B cell (primary cell): ENCODE results near the gene CHADL. TPM values are rescaled to one million over a fixed set of nuclear protein-coding genes. Genes with fewer than 3 reads are reported as not detected.

Experiments
- ATAC-seq: fragments of 200-7000 bp; cut with Tn5 transposase; one replicate; pipeline ENCODE4 v1.10.0; 2021; ENCODE audit warnings: low read depth, mild to moderate bottlenecking, moderate number of reproducible peaks, moderate library complexity
- CTCF ChIA-PET: fragments of 350-600 bp; sonication (Branson Sonifier 250); formaldehyde crosslinking; loops from one replicate; lab custom pipeline; 2021; ENCODE audit warnings: antibody characterized with exemption, inconsistent platforms; lab: Charles Lee
- POLR2A ChIA-PET: fragments of 350-600 bp; sonication (Branson Sonifier 250); formaldehyde crosslinking; loops from one replicate; lab custom pipeline; 2021; ENCODE audit warnings: antibody characterized with exemption; lab: Charles Lee
- DNase-seq: peaks from one replicate; pipeline ENCODE4 v3.0.0; 2013
- H2AFZ ChIP-seq: 2 replicates; pipeline ENCODE4 v1.6.1; 2012; ENCODE audit warnings: mild to moderate bottlenecking, low read depth, low read length; ENCODE audit not compliant: insufficient read depth, poor library complexity, severe bottlenecking
- H3K27ac ChIP-seq, 2 donors: 1 replicate in 1 of 2; 2 replicates in 1 of 2; pipeline ENCODE4 v1.5.1; 2012 to 2013; ENCODE audit warnings: low read length in 2 of 2, mild to moderate bottlenecking in 2 of 2, moderate library complexity in 1 of 2
- H3K27me3 ChIP-seq, 4 experiments: fragments of 200-600 bp in 1 of 4; sonication (generic) in 1 of 4; replicated peaks in 1 of 4; 1 replicate in 2 of 4; 2 replicates in 2 of 4; pipeline versions ENCODE4 v1.6.1 to v1.7.0; 2013 to 2016; ENCODE audit warnings: low read length in 3 of 4, mild to moderate bottlenecking in 2 of 4, mixed read lengths in 1 of 4, moderate library complexity in 1 of 4; ENCODE audit not compliant: insufficient read depth in 4 of 4, control insufficient read depth in 3 of 4; ENCODE audit errors: control extremely low read depth in 1 of 4
- H3K36me3 ChIP-seq, 2 experiments: replicated peaks in 1 of 2; 1 replicate in 1 of 2; 2 replicates in 1 of 2; pipeline versions ENCODE4 v1.6.1 to v1.7.1; 2013; ENCODE audit warnings: low read length in 1 of 2; ENCODE audit not compliant: insufficient read depth in 2 of 2, control insufficient read depth in 1 of 2; ENCODE audit errors: control extremely low read depth in 1 of 2, extremely low read depth in 1 of 2
- H3K4me1 ChIP-seq, 2 donors: fragments of 200-600 bp in 1 of 2; sonication (generic) in 1 of 2; 1 replicate in 1 of 2; 2 replicates in 1 of 2; pipeline versions ENCODE4 v1.5.1 to v1.6.1; 2013 to 2017; ENCODE audit warnings: low read length in 2 of 2; ENCODE audit not compliant: control insufficient read depth in 2 of 2, insufficient read depth in 2 of 2
- H3K4me2 ChIP-seq: replicated peaks from 2 replicates; pipeline ENCODE3; 2012; ENCODE audit warnings: mild to moderate bottlenecking, low read depth, low read length; ENCODE audit not compliant: poor library complexity, severe bottlenecking
- H3K4me3 ChIP-seq, 5 experiments: fragments of 200-600 bp in 1 of 5; sonication (generic) in 1 of 5; 1 replicate in 3 of 5; 2 replicates in 2 of 5; pipeline versions ENCODE4 v1.5.1 to v1.7.0; 2011 to 2016; ENCODE audit warnings: low read length in 4 of 5, mild to moderate bottlenecking in 4 of 5, low read depth in 2 of 5, control low read depth in 1 of 5, moderate library complexity in 1 of 5; ENCODE audit not compliant: insufficient read depth in 1 of 5; ENCODE audit errors: control extremely low read depth in 1 of 5, extremely low read depth in 1 of 5
- H3K79me2 ChIP-seq: fragments of 200-600 bp; sonication (generic); one replicate; pipeline ENCODE4 v1.6.0; 2016; ENCODE audit warnings: low read length; ENCODE audit not compliant: control insufficient read depth, insufficient read depth
- H3K9ac ChIP-seq: fragments of 200-600 bp; sonication (generic); 2 replicates; pipeline ENCODE4 v1.6.1; 2017; ENCODE audit warnings: mild to moderate bottlenecking, low read length, moderate library complexity
- H3K9me3 ChIP-seq, 3 donors: one replicate each; pipeline versions ENCODE4 v1.6.1 to v1.7.1; 2013; ENCODE audit warnings: low read length in 2 of 3; ENCODE audit not compliant: control insufficient read depth in 2 of 3, insufficient read depth in 1 of 3; ENCODE audit errors: control extremely low read depth in 1 of 3
- H4K20me1 ChIP-seq: 2 replicates; pipeline ENCODE4 v1.6.0; 2012; ENCODE audit warnings: mild to moderate bottlenecking, low read length; ENCODE audit not compliant: insufficient read depth, control insufficient read depth, poor library complexity, severe bottlenecking
- H3K27ac Mint-ChIP-seq: one replicate; pipeline ENCODE4 v1.8.0; 2021; ENCODE audit warnings: mixed read lengths
- H3K27me3 Mint-ChIP-seq: one replicate; pipeline ENCODE4 v1.8.0; 2021; ENCODE audit warnings: mixed read lengths
- H3K4me1 Mint-ChIP-seq: one replicate; pipeline ENCODE4 v1.8.0; 2021; ENCODE audit warnings: mixed read lengths
- H3K4me3 Mint-ChIP-seq: one replicate; pipeline ENCODE4 v1.8.0; 2021; ENCODE audit warnings: mixed read lengths
- H3K9me3 Mint-ChIP-seq: one replicate; pipeline ENCODE4 v1.8.0; 2022; ENCODE audit warnings: mixed read lengths; ENCODE audit not compliant: insufficient read depth
- EZH2 ChIP-seq: IDR thresholded peaks from 2 replicates; pipeline ENCODE4 v1.6.1; 2012; ENCODE audit warnings: borderline replicate concordance, low read depth, mild to moderate bottlenecking, moderate library complexity, low read length; ENCODE audit not compliant: insufficient read depth, poor library complexity, severe bottlenecking
- WGBS: methylation state at CpG from one replicate; pipeline ENCODE4 v1.1.5; 2013; ENCODE audit warnings: missing lambda C conversion rate; ENCODE audit not compliant: insufficient coverage; 5-methylcytosine and 5-hydroxymethylcytosine counted together
- intact Hi-C: fragments of 100-400 bp; cut with micrococcal nuclease; formaldehyde crosslinking; loops from one replicate; pipeline ENCODE4 v1.10.0; 2022
- polyA plus RNA-seq: library from polyadenylated mRNA; depleted of rRNA; stranded (reverse); fragments of >200 nt; gene quantifications from 2 replicates; pipeline ENCODE4 v1.2.3, GENCODE V29; 2012
- total RNA-seq, 2 donors: library from RNA; stranded (reverse); fragments of 120-200 nt in 1 of 2; gene quantifications; 1 replicate in 1 of 2; 2 replicates in 1 of 2; pipeline versions ENCODE4 v1.2.3 to v1.2.4, GENCODE V29; 2013 to 2022
- TF ChIP-seq, protein P1 (sequence below): fragments of 200-600 bp; IDR thresholded peaks from one replicate; pipeline ENCODE4 v1.8.0; 2022; ENCODE audit warnings: antibody characterized with exemption, mild to moderate bottlenecking

CHADL gene
- total and polyA plus RNA-seq, 2 donors (not counting 1 experiment from before 2014, with no cell fraction given) = 0.07 to 0.59 TPM

DNA sequence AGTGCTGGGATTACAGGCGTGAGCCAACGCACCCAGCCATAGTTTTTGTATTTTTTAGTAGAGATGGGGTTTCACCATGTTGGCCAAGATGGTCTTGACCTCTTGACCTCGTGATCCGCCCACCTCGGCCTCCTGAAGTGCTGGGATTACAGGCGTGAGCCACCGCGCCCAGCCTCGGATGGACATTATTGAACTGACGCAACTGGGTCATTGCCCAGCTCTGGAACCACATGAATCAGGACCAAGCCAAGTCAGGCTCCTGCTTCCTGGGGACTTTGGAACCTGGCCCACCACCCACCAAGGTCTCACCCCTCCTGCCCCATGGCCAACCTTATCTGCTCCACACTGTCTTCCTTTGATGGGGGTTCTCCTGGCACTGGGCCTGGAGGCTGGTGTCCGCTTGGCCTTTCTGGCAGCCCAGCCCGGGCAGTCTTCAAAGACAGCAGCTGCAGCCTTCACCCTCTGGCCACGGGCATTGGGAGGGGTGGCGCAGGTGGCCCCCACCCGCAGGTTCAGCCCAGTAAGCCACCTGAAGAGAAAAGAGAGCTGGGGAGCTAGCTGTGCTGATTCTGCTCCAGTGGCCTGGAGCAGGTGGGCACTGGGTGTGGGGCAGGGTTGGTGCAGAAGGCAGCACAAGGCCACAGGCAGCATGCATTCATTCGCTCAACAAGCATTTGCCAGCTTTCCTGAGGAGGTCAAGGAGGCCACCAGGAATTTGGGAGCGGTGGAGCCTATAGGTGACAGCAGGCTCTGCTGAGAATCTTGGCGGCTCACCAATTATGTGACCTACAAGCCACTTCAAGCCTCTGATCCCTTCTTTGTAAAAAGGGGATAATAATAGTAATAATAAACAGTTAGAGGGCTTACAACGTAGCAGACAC, 5.7 kb downstream of the CHADL start:
- CTCF ChIA-PET = interaction anchor here (4.6 kb wide), 1 partner anchor 313 kb away, joined by 93 read pairs; no protein-coding TSS in a partner anchor
- Mint-ChIP-seq H3K27ac (no peak overlapping the region), H3K4me1 (peaks cover 7% of the 10 kb centered on the region), H3K9me3 (no peaks in the 10 kb centered on the region), H3K27me3 (no peaks in the 10 kb centered on the region), H3K4me3 (no peak overlapping the region)
- Histone ChIP-seq H3K4me2 (no peak overlapping the region), H3K4me1 (peaks cover 5 to 10% of the 10 kb centered on the region in 2 donors), H3K79me2 (no peaks in the 10 kb centered on the region), H3K27ac (no peak overlapping the region), H3K36me3 (peaks cover 0 to 9% of the 10 kb centered on the region in 2 experiments), H3K9ac (no peak overlapping the region), H4K20me1 (no peaks in the 10 kb centered on the region), H2AFZ (no peak overlapping the region), H3K9me3 (no peaks in the 10 kb centered on the region), H3K4me3 (no peak overlapping the region), H3K27me3 (no peaks in the 10 kb centered on the region)
- WGBS = 94% methylated on average over 17 of the region's 19 CpGs
- intact Hi-C loops = loop anchor here (5.0 kb wide), 1 partner anchor 38 kb away; no protein-coding TSS in a partner anchor
- no peak for DNase-seq
- TF ChIP-seq EZH2 = no peak
- TF ChIP-seq, protein P1, sequence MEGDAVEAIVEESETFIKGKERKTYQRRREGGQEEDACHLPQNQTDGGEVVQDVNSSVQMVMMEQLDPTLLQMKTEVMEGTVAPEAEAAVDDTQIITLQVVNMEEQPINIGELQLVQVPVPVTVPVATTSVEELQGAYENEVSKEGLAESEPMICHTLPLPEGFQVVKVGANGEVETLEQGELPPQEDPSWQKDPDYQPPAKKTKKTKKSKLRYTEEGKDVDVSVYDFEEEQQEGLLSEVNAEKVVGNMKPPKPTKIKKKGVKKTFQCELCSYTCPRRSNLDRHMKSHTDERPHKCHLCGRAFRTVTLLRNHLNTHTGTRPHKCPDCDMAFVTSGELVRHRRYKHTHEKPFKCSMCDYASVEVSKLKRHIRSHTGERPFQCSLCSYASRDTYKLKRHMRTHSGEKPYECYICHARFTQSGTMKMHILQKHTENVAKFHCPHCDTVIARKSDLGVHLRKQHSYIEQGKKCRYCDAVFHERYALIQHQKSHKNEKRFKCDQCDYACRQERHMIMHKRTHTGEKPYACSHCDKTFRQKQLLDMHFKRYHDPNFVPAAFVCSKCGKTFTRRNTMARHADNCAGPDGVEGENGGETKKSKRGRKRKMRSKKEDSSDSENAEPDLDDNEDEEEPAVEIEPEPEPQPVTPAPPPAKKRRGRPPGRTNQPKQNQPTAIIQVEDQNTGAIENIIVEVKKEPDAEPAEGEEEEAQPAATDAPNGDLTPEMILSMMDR = no peak
- POLR2A ChIA-PET = no interaction called here
- no peak for ATAC-seq

DNA sequence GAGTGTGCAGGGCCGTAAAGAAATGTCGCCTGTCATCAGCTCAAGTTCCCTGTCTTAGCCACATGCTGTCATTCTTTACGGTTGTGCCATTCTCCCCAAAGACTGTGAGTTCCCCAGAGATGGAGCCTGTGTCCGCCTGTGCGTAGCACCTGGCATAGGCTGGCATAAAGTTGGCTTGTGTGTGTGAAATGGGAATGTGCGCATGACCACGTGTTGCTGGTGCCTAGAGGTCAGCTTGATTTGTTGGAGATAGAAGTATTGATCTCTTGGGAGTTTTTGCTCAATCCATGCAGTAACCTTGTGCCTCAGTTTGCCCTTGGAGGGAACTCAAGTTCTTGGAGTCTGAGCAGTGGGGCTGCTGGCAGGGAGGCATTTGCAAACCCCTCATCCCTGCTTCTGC, 9.4 kb downstream of the CHADL start:
- Mint-ChIP-seq H3K27me3 (no peaks in the 10 kb centered on the region), H3K4me1 (no peaks in the 10 kb centered on the region), H3K27ac (no peak overlapping the region), H3K9me3 (no peaks in the 10 kb centered on the region), H3K4me3 (no peak overlapping the region)
- no peaks in the 10 kb centered on the region for H3K4me1 ChIP-seq
- TF ChIP-seq, protein P1 = no peak
- no peak for TF ChIP-seq EZH2
- ChIA-PET CTCF (no interaction called here), POLR2A (interaction anchor here (0.6 kb wide), 1 partner anchor 226 kb away, joined by 3 read pairs; no protein-coding TSS in a partner anchor)
- H2AFZ ChIP-seq = no peak overlapping the region
- no peak overlapping the region for H3K4me3 ChIP-seq
- no peaks in the 10 kb centered on the region for H3K79me2 ChIP-seq
- DNase-seq (no peak), ATAC-seq (no peak)
- H3K36me3 ChIP-seq = peaks cover 0 to 33% of the 10 kb centered on the region in 2 experiments
- intact Hi-C loops = no loop called here
- no peak overlapping the region for H3K9ac ChIP-seq
- no peak overlapping the region for H3K27ac ChIP-seq
- 90% methylated on average over 7 of the region's 7 CpGs for WGBS
- H3K27me3 ChIP-seq = no peaks in the 10 kb centered on the region
- no peaks in the 10 kb centered on the region for H3K9me3 ChIP-seq
- H3K4me2 ChIP-seq = no peak overlapping the region
- H4K20me1 ChIP-seq = no peaks in the 10 kb centered on the region
